Measurements from ENCODE around the gene BBOF1. TPM values are rescaled to one million over a fixed set of nuclear protein-coding genes. Genes with fewer than 3 reads are reported as not detected.
"Not testable (repeated sequence)": the region's sequence is repeated elsewhere in the genome, so short reads cannot be mapped to it uniquely, and the experiment has no call there.

The BBOF1 gene
- polyA plus RNA-seq, 2 of the 4 experiments (the other 2 are of a cell fraction) = 4.9 to 5.8 TPM

GRCh38 chr14:74111395-74112216 is 92.5 kb downstream of the BBOF1 start:
- H3K27ac ChIP-seq, POLR2A ChIA-PET, H3K4me2 ChIP-seq, H3K4me3 ChIP-seq, FAIRE-seq, H3K4me1 ChIP-seq, H3K9me3 ChIP-seq: not testable (repeated sequence)
- TF ChIP-seq CTCF (IDR thresholded peaks at IDR 0.05) (peak; percentile 74), RAD21 (conservative IDR thresholded peaks at IDR 0.05 in 1 of 2, IDR thresholded peaks at IDR 0.05 in 1 of 2) (peak; percentile 76), ZC3H11A (IDR thresholded peaks at IDR 0.05) (peak; percentile 36; the same call in 1 of the 2 replicates), SMC3 (IDR thresholded peaks at IDR 0.05) (peak; percentile 49)
- WGBS (ENCODE audit: missing lambda C conversion rate) = 79% methylated on average over 13 of the region's 13 CpGs
- CTCF ChIA-PET = interaction anchor here (0.6 to 5.4 kb wide), 39 partner anchors 9 to 1525 kb away, joined by 3 to 53 read pairs (median 4); partner anchors contain the start of gene ALDH6A1
- DNase-seq (ENCODE audit: low read depth in 1 of 2, low spot score in 1 of 2) (peak; percentile 46 to 55), ATAC-seq (peak; percentile 80 to 89; a peak in 5 of 6 replicates)

Small RNAs within 50 kb of the gene (small RNA-seq; reads per million reads assigned to genes)
- 0 reads per million in 6 experiments for gene AC005480.2

Other genes with a start within 250 kb of the BBOF1 start
- 17.7 and 30.5 TPM in 2 replicates for gene PTGR2, start 167.5 kb upstream of the BBOF1 start, polyA plus RNA-seq (2011; rRNA removed)
- gene PTGR2, start 167.5 kb upstream of the BBOF1 start, polyA plus RNA-seq (2017; fragmentation: RNase III; extraction: RNeasy Plus Mini Kit Qiagen cat#74134 plus additional on column Dnase treatment) = 11.3 to 14.0 TPM (median 13.5 TPM) in 3 replicates
- gene ZNF410, start 132.5 kb upstream of the BBOF1 start, polyA plus RNA-seq (2011; rRNA removed) = 70.8 and 87.7 TPM in 2 replicates
- 33.2 to 35.8 TPM (median 35.3 TPM) in 3 replicates for gene ZNF410, start 132.5 kb upstream of the BBOF1 start, polyA plus RNA-seq (2017; fragmentation: RNase III; extraction: RNeasy Plus Mini Kit Qiagen cat#74134 plus additional on column Dnase treatment)
- 1.6 TPM in 2 replicates for gene FAM161B, start 69.3 kb upstream of the BBOF1 start, polyA plus RNA-seq (2011; rRNA removed)
- gene FAM161B, start 69.3 kb upstream of the BBOF1 start, polyA plus RNA-seq (2017; fragmentation: RNase III; extraction: RNeasy Plus Mini Kit Qiagen cat#74134 plus additional on column Dnase treatment) = 1.5 to 1.9 TPM (median 1.6 TPM) in 3 replicates
- gene COQ6, start 69.0 kb upstream of the BBOF1 start, polyA plus RNA-seq (2011; rRNA removed) = 41.9 and 46.4 TPM in 2 replicates
- 24.8 to 28.8 TPM (median 26.1 TPM) in 3 replicates for gene COQ6, start 69.0 kb upstream of the BBOF1 start, polyA plus RNA-seq (2017; fragmentation: RNase III; extraction: RNeasy Plus Mini Kit Qiagen cat#74134 plus additional on column Dnase treatment)
- 17.4 and 19.3 TPM in 2 replicates for gene ENTPD5, start 61 bp upstream of the BBOF1 start, polyA plus RNA-seq (2011; rRNA removed)
- gene ENTPD5, start 61 bp upstream of the BBOF1 start, polyA plus RNA-seq (2017; fragmentation: RNase III; extraction: RNeasy Plus Mini Kit Qiagen cat#74134 plus additional on column Dnase treatment) = 5.7 to 6.6 TPM (median 6.0 TPM) in 3 replicates
- 8.1 and 8.6 TPM in 2 replicates for gene ALDH6A1, start 65.1 kb downstream of the BBOF1 start, polyA plus RNA-seq (2011; rRNA removed)
- 2.4 to 3.3 TPM (median 2.4 TPM) in 3 replicates for gene ALDH6A1, start 65.1 kb downstream of the BBOF1 start, polyA plus RNA-seq (2017; fragmentation: RNase III; extraction: RNeasy Plus Mini Kit Qiagen cat#74134 plus additional on column Dnase treatment)
- gene LIN52, start 65.6 kb downstream of the BBOF1 start, polyA plus RNA-seq (2011; rRNA removed) = 10.0 and 10.8 TPM in 2 replicates
- gene LIN52, start 65.6 kb downstream of the BBOF1 start, polyA plus RNA-seq (2017; fragmentation: RNase III; extraction: RNeasy Plus Mini Kit Qiagen cat#74134 plus additional on column Dnase treatment) = 7.7 to 9.3 TPM (median 9.3 TPM) in 3 replicates
- 0.03 TPM in 1 of 2 replicates, not detected in the other for gene VSX2, start 220.1 kb downstream of the BBOF1 start, polyA plus RNA-seq (2011; rRNA removed)
- gene VSX2, start 220.1 kb downstream of the BBOF1 start, polyA plus RNA-seq (2017; fragmentation: RNase III; extraction: RNeasy Plus Mini Kit Qiagen cat#74134 plus additional on column Dnase treatment) = not detected in 3 replicates